GM12891 (cell line): ENCODE results near the gene MAP4K1.

ENCODE experiments used
- POLR2A ChIP-seq: IDR thresholded peaks from 2 replicates; pipeline ENCODE4 v1.6.1; 2011; ENCODE audit warnings: low read depth, low read length, control low read depth
- POLR2AphosphoS5 ChIP-seq: IDR thresholded peaks from 2 replicates; pipeline ENCODE4 v1.6.1; 2011; ENCODE audit warnings: low read depth, low read length, control low read depth
- POU2F2 ChIP-seq: IDR thresholded peaks from 2 replicates; pipeline ENCODE4 v1.6.1; 2011; ENCODE audit warnings: low read depth, mild to moderate bottlenecking, control low read depth, low read length, moderate library complexity
- SPI1 ChIP-seq: IDR thresholded peaks from 2 replicates; pipeline ENCODE4 v1.6.1; 2011; ENCODE audit warnings: low read depth, low read length, control low read depth
- TAF1 ChIP-seq: IDR thresholded peaks from 2 replicates; pipeline ENCODE4 v1.6.1; 2011; ENCODE audit warnings: low read depth, low read length, control low read depth

GRCh38 chr19:38583985-38584305 is 33.8 kb downstream of the MAP4K1 start:
- TF ChIP-seq POLR2A (no peak), SPI1 (0 out of 2 replicates have a peak, but pooled peaks have one; percentile 76), POLR2AphosphoS5 (no peak), POU2F2 (no peak), TAF1 (no peak)
